ENCODE data around the gene ADTRP. TPM values are rescaled to one million over a fixed set of nuclear protein-coding genes. Genes with fewer than 3 reads are reported as not detected.

Gene ADTRP
- total RNA-seq, 1 experiment from 2014 or later, result 0.86 TPM

- intact Hi-C loops (cut with micrococcal nuclease), result loop anchor here (2.0 kb wide), 1 partner anchor 905 kb away; no protein-coding TSS in a partner anchor
- H3K79me2 ChIP-seq (ENCODE audit: insufficient read depth, low read length), result no peaks in the 10 kb centered on the region
- CTCF ChIA-PET, result no interaction called here
- no peak overlapping the region for H3K9ac ChIP-seq (ENCODE audit: low read length)
- POLR2A ChIA-PET, result no interaction called here
- no peak overlapping the region for H3K27ac ChIP-seq (ENCODE audit: low read depth, low read length)
- RAD21 ChIA-PET (ENCODE audit: low non-redundant PET in 1 of 2, low total read pairs in 2 of 2, uncharacterized antibody in 2 of 2, unreplicated experiment in 2 of 2), result no interaction called here
- H3K4me2 ChIP-seq (ENCODE audit: low read length), result no peak overlapping the region
- no peaks in the 10 kb centered on the region for H4K20me1 ChIP-seq (ENCODE audit: insufficient read depth)
- peaks cover 0 to 20% of the 10 kb centered on the region in 2 experiments; a peak in 3 of 4 replicates for H3K4me1 ChIP-seq (ENCODE audit: control insufficient read depth in 1 of 2, insufficient read depth in 2 of 2, low read length in 2 of 2)
- no peaks in the 10 kb centered on the region for H3K27me3 ChIP-seq (ENCODE audit: insufficient read depth, low read length)
- TF ChIP-seq POLR2A (IDR thresholded peaks at IDR 0.05; ENCODE audit: borderline replicate concordance, extremely low read depth, insufficient read depth, insufficient read length) (no peak), CEBPB (IDR thresholded peaks at IDR 0.05; ENCODE audit: low read depth) (no peak), EZH2 (IDR thresholded peaks at IDR 0.05) (no peak), TCF7L2 (IDR thresholded peaks at IDR 0.05; ENCODE audit: borderline replicate concordance, extremely low read depth, insufficient read depth, insufficient read length) (no peak), EZH2phosphoT487 (IDR thresholded peaks at IDR 0.05; ENCODE audit: borderline replicate concordance) (no peak), SIN3A (IDR thresholded peaks at IDR 0.05; ENCODE audit: low read depth) (no peak), ELF1 (IDR thresholded peaks at IDR 0.05; ENCODE audit: borderline replicate concordance, low read depth) (no peak), POLR2AphosphoS5 (IDR thresholded peaks at IDR 0.05; ENCODE audit: low read depth, low read length) (no peak), CBX3 (IDR thresholded peaks at IDR 0.05; ENCODE audit: low read depth) (no peak), YY1 (IDR thresholded peaks at IDR 0.05; ENCODE audit: extremely low read depth, insufficient replicate concordance, low read depth, low read length) (no peak), ZBTB33 (IDR thresholded peaks at IDR 0.05; ENCODE audit: extremely low read depth, insufficient replicate concordance, low read length) (no peak), EGR1 (IDR thresholded peaks at IDR 0.05; ENCODE audit: low read depth) (no peak), ZNF274 (IDR thresholded peaks at IDR 0.05; ENCODE audit: low read depth, low read length) (no peak)
- TF ChIP-seq, protein P1, sequence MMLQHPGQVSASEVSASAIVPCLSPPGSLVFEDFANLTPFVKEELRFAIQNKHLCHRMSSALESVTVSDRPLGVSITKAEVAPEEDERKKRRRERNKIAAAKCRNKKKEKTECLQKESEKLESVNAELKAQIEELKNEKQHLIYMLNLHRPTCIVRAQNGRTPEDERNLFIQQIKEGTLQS (IDR thresholded peaks at IDR 0.05), result no peak
- TF ChIP-seq, protein P2, sequence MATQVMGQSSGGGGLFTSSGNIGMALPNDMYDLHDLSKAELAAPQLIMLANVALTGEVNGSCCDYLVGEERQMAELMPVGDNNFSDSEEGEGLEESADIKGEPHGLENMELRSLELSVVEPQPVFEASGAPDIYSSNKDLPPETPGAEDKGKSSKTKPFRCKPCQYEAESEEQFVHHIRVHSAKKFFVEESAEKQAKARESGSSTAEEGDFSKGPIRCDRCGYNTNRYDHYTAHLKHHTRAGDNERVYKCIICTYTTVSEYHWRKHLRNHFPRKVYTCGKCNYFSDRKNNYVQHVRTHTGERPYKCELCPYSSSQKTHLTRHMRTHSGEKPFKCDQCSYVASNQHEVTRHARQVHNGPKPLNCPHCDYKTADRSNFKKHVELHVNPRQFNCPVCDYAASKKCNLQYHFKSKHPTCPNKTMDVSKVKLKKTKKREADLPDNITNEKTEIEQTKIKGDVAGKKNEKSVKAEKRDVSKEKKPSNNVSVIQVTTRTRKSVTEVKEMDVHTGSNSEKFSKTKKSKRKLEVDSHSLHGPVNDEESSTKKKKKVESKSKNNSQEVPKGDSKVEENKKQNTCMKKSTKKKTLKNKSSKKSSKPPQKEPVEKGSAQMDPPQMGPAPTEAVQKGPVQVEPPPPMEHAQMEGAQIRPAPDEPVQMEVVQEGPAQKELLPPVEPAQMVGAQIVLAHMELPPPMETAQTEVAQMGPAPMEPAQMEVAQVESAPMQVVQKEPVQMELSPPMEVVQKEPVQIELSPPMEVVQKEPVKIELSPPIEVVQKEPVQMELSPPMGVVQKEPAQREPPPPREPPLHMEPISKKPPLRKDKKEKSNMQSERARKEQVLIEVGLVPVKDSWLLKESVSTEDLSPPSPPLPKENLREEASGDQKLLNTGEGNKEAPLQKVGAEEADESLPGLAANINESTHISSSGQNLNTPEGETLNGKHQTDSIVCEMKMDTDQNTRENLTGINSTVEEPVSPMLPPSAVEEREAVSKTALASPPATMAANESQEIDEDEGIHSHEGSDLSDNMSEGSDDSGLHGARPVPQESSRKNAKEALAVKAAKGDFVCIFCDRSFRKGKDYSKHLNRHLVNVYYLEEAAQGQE (IDR thresholded peaks at IDR 0.05; ENCODE audit: low read depth), result no peak
- TF ChIP-seq, protein P3, sequence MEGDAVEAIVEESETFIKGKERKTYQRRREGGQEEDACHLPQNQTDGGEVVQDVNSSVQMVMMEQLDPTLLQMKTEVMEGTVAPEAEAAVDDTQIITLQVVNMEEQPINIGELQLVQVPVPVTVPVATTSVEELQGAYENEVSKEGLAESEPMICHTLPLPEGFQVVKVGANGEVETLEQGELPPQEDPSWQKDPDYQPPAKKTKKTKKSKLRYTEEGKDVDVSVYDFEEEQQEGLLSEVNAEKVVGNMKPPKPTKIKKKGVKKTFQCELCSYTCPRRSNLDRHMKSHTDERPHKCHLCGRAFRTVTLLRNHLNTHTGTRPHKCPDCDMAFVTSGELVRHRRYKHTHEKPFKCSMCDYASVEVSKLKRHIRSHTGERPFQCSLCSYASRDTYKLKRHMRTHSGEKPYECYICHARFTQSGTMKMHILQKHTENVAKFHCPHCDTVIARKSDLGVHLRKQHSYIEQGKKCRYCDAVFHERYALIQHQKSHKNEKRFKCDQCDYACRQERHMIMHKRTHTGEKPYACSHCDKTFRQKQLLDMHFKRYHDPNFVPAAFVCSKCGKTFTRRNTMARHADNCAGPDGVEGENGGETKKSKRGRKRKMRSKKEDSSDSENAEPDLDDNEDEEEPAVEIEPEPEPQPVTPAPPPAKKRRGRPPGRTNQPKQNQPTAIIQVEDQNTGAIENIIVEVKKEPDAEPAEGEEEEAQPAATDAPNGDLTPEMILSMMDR (IDR thresholded peaks at IDR 0.05 in 2 of 3, conservative IDR thresholded peaks at IDR 0.05 in 1 of 3; ENCODE audit: borderline replicate concordance in 1 of 3, insufficient read depth in 1 of 3, low read depth in 2 of 3, low read length in 2 of 3), result no peak
- no peak overlapping the region for H2AFZ ChIP-seq (ENCODE audit: low read depth, low read length, poor library complexity, severe bottlenecking)
- no peaks in the 10 kb centered on the region for H3K36me3 ChIP-seq (ENCODE audit: control insufficient read depth in 1 of 2, insufficient read depth in 2 of 2, low read length in 2 of 2)
- no peak for ATAC-seq
- BruUV-seq (replicated peaks), result no TSS peak
- H3K4me3 ChIP-seq (replicated peaks in 1 of 2; ENCODE audit: low read depth in 1 of 2, low read length in 2 of 2), result no peak overlapping the region
- no peaks in the 10 kb centered on the region for H3K9me2 ChIP-seq (ENCODE audit: insufficient read depth)
- no peaks in the 10 kb centered on the region for H3K9me3 ChIP-seq (ENCODE audit: control insufficient read depth in 1 of 2, insufficient read depth in 1 of 2, low read depth in 1 of 2, low read length in 2 of 2)
- no peak for DNase-seq (ENCODE audit: low read depth, low spot score)
These were observed 94.7 kb downstream of the ADTRP start for GRCh38 chr6:11683871-11684270.

All from HCT116 (cell line).